Dendritic cell treated with granulocyte-macrophage colony-stimulating factor and Interleukin-4, amounts not matched to agents 40 ng/mL and 50 ng/mL, for 4 days (primary cell): ENCODE results near the gene ENC1.

Experiments used
- H3K27ac Mint-ChIP-seq: one replicate; pipeline ENCODE4 v1.8.0; 2022; ENCODE audit warnings: mild to moderate bottlenecking, mixed read lengths
- H3K27me3 Mint-ChIP-seq: one replicate; pipeline ENCODE4 v1.8.0; 2022; ENCODE audit warnings: mild to moderate bottlenecking, mixed read lengths
- H3K36me3 Mint-ChIP-seq: one replicate; pipeline ENCODE4 v1.8.0; 2022; ENCODE audit warnings: low read depth, mixed read lengths
- H3K4me1 Mint-ChIP-seq: one replicate; pipeline ENCODE4 v1.8.0; 2022; ENCODE audit warnings: low read depth, mixed read lengths
- H3K4me3 Mint-ChIP-seq: one replicate; pipeline ENCODE4 v1.8.0; 2022; ENCODE audit warnings: mild to moderate bottlenecking, moderate library complexity, mixed read lengths
- H3K9me3 Mint-ChIP-seq: one replicate; pipeline ENCODE4 v1.8.0; 2022; ENCODE audit warnings: mixed read lengths
- intact Hi-C: fragments of 100-400 bp; cut with micrococcal nuclease; formaldehyde crosslinking; loops from one replicate; pipeline ENCODE4 v1.15.0; 2022

ENC1 gene

DNA sequence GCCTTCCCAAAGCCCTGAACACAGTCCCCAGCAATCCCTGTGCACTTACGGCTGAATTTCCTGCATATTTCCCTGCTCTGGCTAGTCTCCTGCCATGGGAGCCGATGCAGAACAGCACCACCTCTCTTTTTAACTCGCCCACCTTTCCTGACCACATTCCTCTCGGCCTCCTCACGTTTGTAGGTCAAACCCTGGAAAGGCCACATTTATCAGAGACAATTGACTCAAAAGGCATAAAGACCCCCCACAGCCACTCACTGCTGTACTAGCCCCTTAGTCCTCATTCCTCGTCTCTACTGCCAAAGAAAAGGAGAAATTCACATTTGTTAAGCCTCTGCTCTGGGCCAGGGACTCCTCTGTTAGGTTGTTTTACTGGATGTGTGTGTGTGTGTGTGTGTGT, 43.6 kb downstream of the ENC1 start:
- Mint-ChIP-seq H3K36me3 (no peaks in the 10 kb centered on the region), H3K4me1 (peaks cover 9% of the 10 kb centered on the region), H3K9me3 (no peaks in the 10 kb centered on the region), H3K27me3 (no peaks in the 10 kb centered on the region), H3K27ac (no peak overlapping the region), H3K4me3 (no peak overlapping the region)
- intact Hi-C loops: no loop called here

DNA sequence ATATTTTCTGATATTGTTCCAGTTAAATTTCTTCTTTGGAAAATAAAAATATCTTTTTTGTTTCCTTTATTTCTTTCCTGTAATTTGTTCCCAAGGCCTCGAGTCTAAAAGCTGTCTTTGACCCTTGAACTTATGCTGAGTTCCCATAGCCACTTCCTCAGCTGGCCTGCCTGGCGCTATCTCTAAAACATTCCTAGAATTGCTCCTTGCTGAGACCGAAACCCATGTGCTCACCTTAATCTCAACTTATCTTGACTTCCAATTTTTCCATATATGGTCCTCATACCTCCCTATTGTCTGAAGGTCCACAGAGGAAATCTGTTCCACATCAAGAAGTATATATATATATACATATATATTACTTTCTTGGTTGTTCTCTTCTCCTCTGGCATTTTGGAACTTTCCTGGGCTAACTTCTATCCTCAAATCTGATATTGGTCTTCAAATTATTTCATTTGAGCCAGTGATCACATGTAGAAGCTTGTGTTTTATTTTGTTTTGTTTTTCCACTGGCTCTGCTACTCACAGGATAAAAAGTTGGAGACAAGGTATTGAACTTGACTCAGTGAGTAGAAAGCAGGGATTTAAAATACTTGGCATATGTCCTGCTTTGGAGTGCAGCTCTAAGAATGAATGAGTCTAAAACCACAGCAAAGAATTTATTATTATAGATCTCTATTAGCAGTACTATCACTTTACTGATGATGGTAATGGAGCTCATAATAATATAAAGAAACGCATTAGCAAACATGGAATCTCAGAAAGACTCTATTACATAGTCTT, 45.2 kb downstream of the ENC1 start:
- H3K9me3 Mint-ChIP-seq: no peaks in the 10 kb centered on the region
- no peak overlapping the region for H3K27ac Mint-ChIP-seq

DNA sequence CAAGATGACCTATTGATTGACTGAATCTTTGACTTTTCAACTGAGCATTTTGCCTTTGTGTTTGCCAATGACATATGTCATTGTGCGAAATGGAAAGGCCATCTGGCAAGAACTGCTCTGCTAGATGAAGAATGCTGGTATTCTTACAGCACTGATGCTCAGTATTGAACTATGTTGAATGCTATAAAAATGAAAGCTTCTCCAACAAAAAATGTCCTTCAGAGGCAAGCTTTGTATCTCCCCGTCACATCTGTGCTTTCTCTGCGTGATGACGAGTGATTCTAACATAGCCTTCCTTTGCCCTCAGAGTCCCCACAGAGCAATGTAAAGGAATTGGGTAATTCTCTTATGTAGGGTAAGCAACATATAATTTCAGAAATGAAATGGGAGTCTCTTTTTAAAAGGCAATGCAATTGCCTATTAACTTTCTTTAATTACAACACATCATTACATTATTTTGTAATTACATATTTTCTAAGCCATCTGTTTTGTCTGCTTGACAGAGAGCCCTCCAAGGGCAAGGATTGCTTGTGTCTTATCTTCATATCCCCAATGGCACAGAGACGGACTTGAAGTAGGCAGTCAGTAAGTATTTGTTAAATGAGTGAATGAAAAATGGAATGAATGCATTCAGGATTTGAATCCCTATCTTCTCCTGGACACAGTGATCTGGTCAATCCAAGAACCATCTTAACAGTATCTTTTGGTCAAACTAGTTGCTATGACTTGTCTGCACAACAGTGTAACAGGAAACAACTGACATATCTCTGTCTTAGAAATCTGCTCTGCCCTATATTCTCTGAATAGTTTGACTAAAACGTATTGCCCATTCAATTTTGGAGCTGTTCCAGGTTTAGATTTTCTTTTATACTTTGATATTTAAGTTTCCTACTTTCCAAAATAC, 46.1 kb downstream of the ENC1 start:
- Mint-ChIP-seq H3K4me1 (peaks cover 12% of the 10 kb centered on the region), H3K27me3 (no peaks in the 10 kb centered on the region), H3K27ac (no peak overlapping the region), H3K9me3 (no peaks in the 10 kb centered on the region), H3K4me3 (no peak overlapping the region), H3K36me3 (no peaks in the 10 kb centered on the region)
- intact Hi-C loops: no loop called here

More for the DNA sequence above, 45.2 kb downstream of the ENC1 start:
- Mint-ChIP-seq H3K4me3 (no peak overlapping the region), H3K27me3 (no peaks in the 10 kb centered on the region), H3K36me3 (no peaks in the 10 kb centered on the region), H3K4me1 (peaks cover 12% of the 10 kb centered on the region)
- intact Hi-C loops: no loop called here

DNA sequence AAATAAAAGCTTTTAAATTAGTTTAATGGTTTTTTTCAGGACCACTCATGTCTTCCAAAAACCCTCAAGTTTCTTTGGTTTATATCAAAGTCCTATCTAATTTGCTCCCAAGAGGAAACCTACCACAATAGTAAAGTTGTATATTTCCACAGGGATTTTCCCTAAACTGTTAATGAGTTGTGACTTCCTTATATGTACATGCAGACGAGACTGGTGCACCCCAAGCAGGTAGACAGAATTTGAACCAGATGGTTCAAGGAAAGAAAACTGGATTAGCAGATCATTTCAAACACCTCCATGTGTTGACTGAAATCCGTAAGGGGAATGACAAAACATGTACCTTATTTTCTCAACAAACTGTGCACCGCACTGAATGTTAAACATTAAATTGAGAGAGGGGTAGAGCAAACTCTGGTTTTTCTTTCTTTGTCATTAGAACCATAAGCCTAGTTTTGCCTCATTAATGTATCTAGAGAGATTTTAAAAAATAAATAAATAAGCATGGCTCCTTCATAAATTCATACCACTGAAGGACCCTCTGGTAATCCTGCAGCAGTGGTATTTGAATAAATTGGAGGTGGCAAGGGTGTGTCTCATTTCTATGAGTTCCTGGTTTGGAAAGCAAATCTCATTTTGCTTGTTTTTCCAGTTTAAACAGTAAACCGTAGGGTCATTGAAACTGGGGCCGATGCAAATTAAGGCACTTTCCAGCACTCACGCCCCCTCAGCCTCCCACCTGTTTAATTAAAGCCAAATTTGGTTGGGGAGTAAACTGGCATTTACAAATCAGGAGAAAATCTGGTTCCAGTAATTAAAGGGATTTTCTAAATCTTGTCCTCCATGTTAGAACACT, 51.1 kb downstream of the ENC1 start:
- Mint-ChIP-seq H3K4me3 (no peak overlapping the region), H3K27me3 (no peaks in the 10 kb centered on the region)
- intact Hi-C loops: no loop called here

DNA sequence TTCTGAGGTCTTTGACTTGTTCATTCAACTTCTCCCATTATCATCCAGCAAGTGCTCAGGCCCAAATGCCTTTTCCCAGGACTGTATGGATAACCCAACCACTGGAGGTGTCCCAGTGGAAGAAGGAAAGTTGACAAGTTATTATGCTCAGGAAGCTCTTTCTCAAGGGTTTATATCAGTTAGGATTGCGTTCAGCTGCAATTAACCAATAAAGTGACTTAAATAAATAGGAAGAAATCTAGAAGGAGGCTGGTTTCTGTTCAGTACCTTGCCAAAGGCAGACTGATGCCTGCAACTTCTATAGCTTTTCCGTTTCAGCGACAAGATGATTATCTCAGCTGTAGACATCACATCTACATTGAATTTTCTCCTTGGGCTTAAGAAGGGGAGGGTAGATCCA, 52.1 kb downstream of the ENC1 start:
- H3K4me3 Mint-ChIP-seq: no peak overlapping the region
- H3K27ac Mint-ChIP-seq: no peak overlapping the region
- no peaks in the 10 kb centered on the region for H3K9me3 Mint-ChIP-seq
- H3K36me3 Mint-ChIP-seq: no peaks in the 10 kb centered on the region
- peaks cover 20% of the 10 kb centered on the region for H3K4me1 Mint-ChIP-seq
- H3K27me3 Mint-ChIP-seq: no peaks in the 10 kb centered on the region
- intact Hi-C loops: no loop called here

More for the DNA sequence above, 51.1 kb downstream of the ENC1 start:
- H3K27ac Mint-ChIP-seq: no peak overlapping the region
- H3K4me1 Mint-ChIP-seq: peaks cover 20% of the 10 kb centered on the region
- no peaks in the 10 kb centered on the region for H3K9me3 Mint-ChIP-seq
- no peaks in the 10 kb centered on the region for H3K36me3 Mint-ChIP-seq

DNA sequence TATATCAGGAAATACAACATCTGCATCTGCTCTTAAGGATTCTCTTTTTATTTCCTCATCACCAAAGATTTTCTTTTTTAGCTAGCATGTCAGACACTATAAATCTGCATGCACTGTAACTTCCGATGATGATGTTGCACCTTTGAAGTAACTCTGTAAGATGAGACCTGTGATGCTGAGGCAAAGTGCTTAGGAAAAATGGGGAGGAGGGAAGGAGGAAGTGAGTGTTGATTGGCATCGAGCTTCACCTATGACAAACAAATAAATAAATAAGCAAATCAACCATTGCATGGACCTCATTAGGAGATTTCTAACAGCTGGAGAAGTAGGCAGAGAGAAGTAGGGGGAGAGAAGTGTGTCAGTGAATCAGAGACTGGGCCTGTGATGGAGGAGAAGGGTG, 52.6 kb downstream of the ENC1 start:
- intact Hi-C loops: no loop called here
- Mint-ChIP-seq H3K27me3 (no peaks in the 10 kb centered on the region), H3K4me1 (peaks cover 20% of the 10 kb centered on the region), H3K9me3 (no peaks in the 10 kb centered on the region), H3K27ac (no peak overlapping the region), H3K4me3 (no peak overlapping the region), H3K36me3 (no peaks in the 10 kb centered on the region)

DNA sequence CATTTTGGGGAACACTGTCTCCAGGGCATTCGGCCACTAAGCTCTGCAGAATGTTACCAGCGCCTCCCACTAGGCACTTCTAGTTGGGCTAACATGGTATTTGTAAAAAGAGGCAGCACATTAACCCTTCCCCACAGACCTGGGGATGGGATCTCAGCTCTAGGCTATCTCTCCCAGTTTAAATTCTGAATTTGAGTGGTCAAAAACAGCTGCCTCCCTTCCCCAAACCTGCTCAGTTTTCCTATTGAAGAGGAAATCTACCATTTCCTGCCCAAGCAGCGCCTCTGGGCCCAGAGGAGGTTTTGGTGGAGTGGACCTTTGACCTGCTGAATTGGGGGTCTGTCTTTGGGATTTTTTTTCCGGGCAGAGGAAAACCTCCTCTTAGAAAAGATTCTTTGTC, 53.2 kb downstream of the ENC1 start:
- Mint-ChIP-seq H3K4me3 (no peak overlapping the region), H3K27me3 (no peaks in the 10 kb centered on the region), H3K4me1 (peaks cover 20% of the 10 kb centered on the region), H3K9me3 (no peaks in the 10 kb centered on the region), H3K27ac (no peak overlapping the region), H3K36me3 (no peaks in the 10 kb centered on the region)
- intact Hi-C loops: no loop called here

DNA sequence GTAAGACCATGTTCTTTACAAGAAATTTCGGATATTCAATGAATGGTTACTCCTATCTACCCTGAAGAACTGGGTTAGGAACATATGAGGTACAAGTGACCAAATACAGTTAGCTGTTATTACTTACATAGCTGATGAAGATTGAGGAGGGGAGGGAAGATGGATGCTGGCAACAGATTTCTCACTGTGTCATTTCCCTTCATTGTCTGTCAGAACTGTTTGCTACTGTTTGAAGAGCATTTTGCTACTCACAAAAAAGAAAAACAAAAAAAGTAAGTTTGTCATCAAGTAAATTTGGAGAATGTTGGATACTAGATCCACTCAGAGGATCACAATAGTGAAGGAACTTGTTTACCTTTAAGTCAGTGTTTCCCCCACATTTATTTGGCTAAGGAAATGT, 53.7 kb downstream of the ENC1 start:
- H3K36me3 Mint-ChIP-seq: no peaks in the 10 kb centered on the region
- intact Hi-C loops: no loop called here
- H3K4me1 Mint-ChIP-seq: peaks cover 16% of the 10 kb centered on the region
- no peaks in the 10 kb centered on the region for H3K9me3 Mint-ChIP-seq
- no peak overlapping the region for H3K4me3 Mint-ChIP-seq
- no peak overlapping the region for H3K27ac Mint-ChIP-seq
- H3K27me3 Mint-ChIP-seq: no peaks in the 10 kb centered on the region

DNA sequence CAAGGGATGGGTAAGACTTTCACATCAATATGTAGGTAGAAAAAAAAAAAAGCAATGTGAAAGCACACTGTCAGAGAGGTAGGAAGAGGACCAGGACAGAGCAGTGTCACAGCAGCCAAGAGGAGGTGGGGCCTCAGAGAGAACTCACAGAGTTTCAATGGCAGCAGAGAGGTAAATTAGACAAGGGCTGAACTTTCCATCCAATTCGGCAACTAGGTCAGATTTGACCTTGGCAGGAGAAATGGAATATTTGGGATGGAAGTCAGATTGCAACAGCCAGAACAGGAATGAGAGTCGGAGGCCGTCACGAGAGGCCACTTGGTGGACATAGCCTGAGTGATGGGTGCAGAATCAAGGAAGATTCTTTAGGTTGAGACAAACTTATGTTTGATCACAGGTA, 57.7 kb downstream of the ENC1 start:
- Mint-ChIP-seq H3K4me3 (no peak overlapping the region), H3K27me3 (no peaks in the 10 kb centered on the region), H3K9me3 (no peaks in the 10 kb centered on the region), H3K4me1 (peaks cover 15% of the 10 kb centered on the region), H3K36me3 (no peaks in the 10 kb centered on the region), H3K27ac (no peak overlapping the region)
- intact Hi-C loops: no loop called here

DNA sequence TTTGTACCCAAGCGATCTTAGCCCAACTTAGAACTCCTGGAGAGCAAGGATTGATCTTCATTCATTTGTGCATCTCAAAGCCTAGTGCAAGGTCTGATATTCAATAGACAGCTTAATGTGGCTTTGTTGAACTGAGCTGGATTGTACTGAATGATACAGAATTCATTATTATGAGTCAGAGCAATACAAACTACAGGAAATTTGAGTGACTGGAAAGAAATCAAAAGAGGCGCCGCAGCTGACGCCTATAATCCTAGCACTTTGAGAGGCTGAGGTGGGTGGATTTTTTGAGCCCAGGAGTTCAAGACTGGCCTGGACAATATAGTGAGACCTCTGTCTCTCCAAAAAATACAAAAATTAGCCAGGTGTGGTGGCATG, 58.6 kb downstream of the ENC1 start:
- no peaks in the 10 kb centered on the region for H3K27me3 Mint-ChIP-seq
- intact Hi-C loops: no loop called here
- H3K4me1 Mint-ChIP-seq: peaks cover 21% of the 10 kb centered on the region
- no peaks in the 10 kb centered on the region for H3K36me3 Mint-ChIP-seq
- no peaks in the 10 kb centered on the region for H3K9me3 Mint-ChIP-seq
- H3K4me3 Mint-ChIP-seq: no peak overlapping the region
- no peak overlapping the region for H3K27ac Mint-ChIP-seq

DNA sequence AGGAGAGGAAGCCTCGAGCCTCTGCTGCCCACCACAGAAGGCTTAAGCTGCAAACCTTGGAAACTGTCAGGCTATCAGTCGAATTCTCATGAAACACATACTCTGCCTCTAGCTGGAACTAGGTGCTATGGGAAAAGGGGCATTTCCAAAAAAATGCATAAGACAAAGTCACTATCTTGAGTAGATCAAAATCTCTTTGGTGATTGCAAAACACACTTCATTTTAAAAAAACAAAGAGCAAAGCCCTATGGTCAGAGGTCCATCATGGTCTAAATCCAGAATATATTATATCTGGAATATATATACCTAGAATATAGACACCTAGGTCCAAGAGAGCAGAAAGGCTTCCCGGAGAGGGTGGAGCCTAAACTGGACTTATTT, 59.8 kb downstream of the ENC1 start:
- Mint-ChIP-seq H3K9me3 (no peaks in the 10 kb centered on the region), H3K36me3 (no peaks in the 10 kb centered on the region), H3K27ac (no peak overlapping the region), H3K4me3 (no peak overlapping the region), H3K27me3 (no peaks in the 10 kb centered on the region), H3K4me1 (peaks cover 22% of the 10 kb centered on the region)
- intact Hi-C loops: no loop called here

DNA sequence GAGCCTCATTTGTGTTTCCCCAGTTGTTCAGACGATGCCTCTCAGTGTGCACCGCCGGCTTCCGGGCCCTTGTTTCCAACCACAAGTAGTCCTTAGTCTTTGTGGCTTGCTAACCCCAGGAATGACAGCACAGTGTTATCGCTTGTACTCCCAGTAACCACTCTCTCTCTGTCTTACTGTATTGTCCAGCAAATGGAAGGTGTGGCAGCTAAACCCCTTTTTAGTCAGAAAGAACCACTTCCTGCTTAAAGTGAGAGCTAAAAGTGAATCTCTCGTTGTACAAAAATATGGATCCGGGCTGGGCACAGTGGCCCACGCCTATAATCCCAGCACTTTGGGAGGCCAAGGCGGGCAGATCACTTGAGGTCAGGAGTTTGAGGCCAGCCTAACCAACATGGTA, 61.3 kb downstream of the ENC1 start:
- no peaks in the 10 kb centered on the region for H3K27me3 Mint-ChIP-seq
- H3K4me3 Mint-ChIP-seq: no peak overlapping the region
- H3K9me3 Mint-ChIP-seq: no peaks in the 10 kb centered on the region
- H3K36me3 Mint-ChIP-seq: no peaks in the 10 kb centered on the region
- H3K4me1 Mint-ChIP-seq: peaks cover 14% of the 10 kb centered on the region
- H3K27ac Mint-ChIP-seq: no peak overlapping the region
- intact Hi-C loops: no loop called here

DNA sequence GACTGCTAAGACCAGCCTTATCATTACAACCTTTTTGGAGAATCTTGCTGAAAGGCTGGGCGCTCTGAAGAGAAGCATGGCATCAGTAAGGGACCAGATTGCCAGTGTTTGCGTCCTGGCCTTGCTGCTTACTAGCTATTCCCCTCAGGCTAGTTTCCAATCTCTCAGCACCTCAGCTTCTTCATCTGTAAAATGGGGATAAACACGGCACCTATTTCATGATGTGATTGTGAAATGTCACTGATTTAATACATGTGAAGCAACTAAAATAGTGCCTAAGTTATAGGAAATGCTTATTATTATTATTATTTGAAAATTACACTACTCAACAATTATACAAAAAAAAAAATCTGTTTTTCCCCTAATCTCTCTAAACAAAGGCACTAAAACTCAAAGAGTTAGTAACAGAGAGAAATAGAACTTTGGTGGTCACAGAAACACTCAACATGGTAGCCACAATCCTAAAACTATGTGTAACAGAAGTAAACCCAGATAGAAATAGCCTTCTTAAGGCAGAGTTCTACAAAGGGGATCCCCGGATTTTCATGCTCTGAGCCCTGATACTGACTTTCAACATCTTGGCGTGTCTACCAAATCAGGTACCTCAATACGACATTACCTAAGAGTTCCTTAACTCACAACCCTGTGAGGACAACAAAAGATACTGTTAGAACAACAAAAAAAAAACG, 62.0 kb downstream of the ENC1 start:
- Mint-ChIP-seq H3K27me3 (no peaks in the 10 kb centered on the region), H3K9me3 (no peaks in the 10 kb centered on the region), H3K4me1 (peaks cover 14% of the 10 kb centered on the region), H3K4me3 (no peak overlapping the region), H3K36me3 (no peaks in the 10 kb centered on the region), H3K27ac (no peak overlapping the region)
- intact Hi-C loops: no loop called here
